Nephron (organoid): ENCODE data around the gene GOLGA8N.

Source experiments
- H3K27ac Mint-ChIP-seq, 3 experiments: 2 replicates each; pipeline ENCODE4 v1.8.0; 2020; ENCODE audit warnings: mixed read lengths in 3 of 3, mild to moderate bottlenecking in 2 of 3, moderate library complexity in 1 of 3
- H3K27me3 Mint-ChIP-seq: 2 replicates; pipeline ENCODE4 v1.8.0; 2021; ENCODE audit warnings: low read depth, mild to moderate bottlenecking, moderate library complexity, mixed read lengths
- H3K36me3 Mint-ChIP-seq: 2 replicates; pipeline ENCODE4 v1.8.0; 2020; ENCODE audit warnings: low read depth, mixed read lengths
- H3K4me1 Mint-ChIP-seq: 2 replicates; pipeline ENCODE4 v1.8.0; 2020; ENCODE audit warnings: mixed read lengths
- H3K4me3 Mint-ChIP-seq, 3 experiments: 2 replicates each; pipeline ENCODE4 v1.8.0; 2020; ENCODE audit warnings: mild to moderate bottlenecking in 3 of 3, mixed read lengths in 3 of 3, moderate library complexity in 2 of 3
- H3K9me3 Mint-ChIP-seq: 2 replicates; pipeline ENCODE4 v1.8.0; 2020; ENCODE audit warnings: mixed read lengths
- CTCF ChIP-seq, 3 experiments: fragments of 200-600 bp; sonication (generic); IDR thresholded peaks; one replicate each; pipeline ENCODE4 v1.5.0; 2021; ENCODE audit warnings: antibody characterized with exemption in 3 of 3; ENCODE audit not compliant: unreplicated experiment in 3 of 3

Gene GOLGA8N

GRCh38 chr15:32643907-32644445 lies 50.7 kb downstream of the GOLGA8N start:
- Mint-ChIP-seq H3K4me1 (peaks cover 35% of the 10 kb centered on the region), H3K9me3 (no peaks in the 10 kb centered on the region), H3K27ac (no peak overlapping the region), H3K4me3 (no peak overlapping the region), H3K36me3 (peaks cover 2% of the 10 kb centered on the region), H3K27me3 (peaks cover 6% of the 10 kb centered on the region)
- TF ChIP-seq CTCF (IDR thresholded peaks at IDR 0.05; ENCODE audit: unreplicated experiment in 3 of 3): no peak

- Mint-ChIP-seq H3K4me1 (peaks cover 32% of the 10 kb centered on the region), H3K27me3 (peaks cover 6% of the 10 kb centered on the region), H3K4me3 (no peak overlapping the region), H3K36me3 (no peaks in the 10 kb centered on the region), H3K9me3 (no peaks in the 10 kb centered on the region), H3K27ac (peak overlapping the region in 1 of 3 experiments; percentile 27)
- no peak for TF ChIP-seq CTCF (IDR thresholded peaks at IDR 0.05; ENCODE audit: unreplicated experiment in 3 of 3)
Observed at GRCh38 chr15:32646291-32646690, 53.0 kb downstream of the GOLGA8N start.

DNA sequence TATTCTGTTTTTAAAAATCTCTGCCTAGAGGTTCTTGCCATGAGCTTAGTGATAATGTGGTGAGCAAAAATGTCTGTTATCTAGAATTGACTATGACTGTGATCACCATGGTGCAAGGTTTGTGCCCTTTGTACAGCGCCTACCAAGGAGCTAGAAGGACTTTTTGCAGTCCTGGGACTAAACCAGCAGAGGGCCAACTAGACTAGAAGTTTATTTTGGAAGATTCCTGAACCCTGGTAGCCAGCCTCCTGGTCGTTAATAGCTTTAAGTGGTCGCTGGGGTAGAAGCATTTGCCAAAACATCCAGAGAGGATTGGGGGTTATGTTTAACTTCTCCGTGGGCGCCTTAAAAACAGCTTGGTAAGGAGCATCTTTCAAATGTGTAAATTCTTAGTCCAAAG lies 56.1 kb downstream of the GOLGA8N start:
- TF ChIP-seq CTCF (IDR thresholded peaks at IDR 0.05; ENCODE audit: unreplicated experiment in 3 of 3): peak; percentile 28 to 38 (median 28)
- H3K36me3 Mint-ChIP-seq: no peaks in the 10 kb centered on the region

GRCh38 chr15:32651229-32651837 lies 58.1 kb downstream of the GOLGA8N start:
- H3K36me3 Mint-ChIP-seq: no peaks in the 10 kb centered on the region

More for the DNA sequence above, 56.1 kb downstream of the GOLGA8N start:
- no peaks in the 10 kb centered on the region for H3K27me3 Mint-ChIP-seq
- H3K9me3 Mint-ChIP-seq: no peaks in the 10 kb centered on the region
- H3K27ac Mint-ChIP-seq: no peak overlapping the region
- peaks cover 19% of the 10 kb centered on the region for H3K4me1 Mint-ChIP-seq
- no peak overlapping the region for H3K4me3 Mint-ChIP-seq

DNA sequence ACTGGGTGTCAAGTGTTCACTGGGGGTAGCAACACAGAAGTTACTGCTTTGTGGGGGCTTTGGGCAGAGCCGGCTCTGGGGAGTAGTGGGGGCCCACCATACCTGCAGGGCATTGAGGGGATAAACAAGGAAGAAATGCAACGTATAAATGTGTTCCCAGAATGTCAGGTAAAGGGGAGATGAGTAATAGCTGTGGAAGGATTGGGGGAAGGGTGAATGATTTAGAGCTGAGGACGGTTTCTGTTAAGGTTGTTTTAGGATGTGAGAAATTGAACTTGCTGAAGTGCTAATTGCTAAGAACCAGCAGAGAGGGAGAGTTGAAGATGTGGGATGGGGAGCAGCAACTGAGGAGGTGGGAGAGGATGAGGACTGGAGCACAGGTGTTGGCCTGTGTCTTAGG lies 58.9 kb downstream of the GOLGA8N start:
- Mint-ChIP-seq H3K9me3 (no peaks in the 10 kb centered on the region), H3K4me3 (no peak overlapping the region), H3K27me3 (no peaks in the 10 kb centered on the region), H3K27ac (no peak overlapping the region), H3K4me1 (peaks cover 16% of the 10 kb centered on the region), H3K36me3 (no peaks in the 10 kb centered on the region)
- no peak for TF ChIP-seq CTCF (IDR thresholded peaks at IDR 0.05; ENCODE audit: unreplicated experiment in 3 of 3)

More at GRCh38 chr15:32651229-32651837, 58.1 kb downstream of the GOLGA8N start:
- H3K4me3 Mint-ChIP-seq: no peak overlapping the region
- no peak overlapping the region for H3K27ac Mint-ChIP-seq
- H3K4me1 Mint-ChIP-seq: peaks cover 16% of the 10 kb centered on the region
- no peaks in the 10 kb centered on the region for H3K9me3 Mint-ChIP-seq
- no peaks in the 10 kb centered on the region for H3K27me3 Mint-ChIP-seq
- TF ChIP-seq CTCF (IDR thresholded peaks at IDR 0.05; ENCODE audit: unreplicated experiment in 3 of 3): peak; percentile 83 to 86 (median 85)

- peaks cover 12% of the 10 kb centered on the region for H3K27me3 Mint-ChIP-seq
- peaks cover 15% of the 10 kb centered on the region for H3K4me1 Mint-ChIP-seq
- H3K9me3 Mint-ChIP-seq: no peaks in the 10 kb centered on the region
- no peak overlapping the region for H3K27ac Mint-ChIP-seq
- no peak for TF ChIP-seq CTCF (IDR thresholded peaks at IDR 0.05; ENCODE audit: unreplicated experiment in 3 of 3)
- no peaks in the 10 kb centered on the region for H3K36me3 Mint-ChIP-seq
- no peak overlapping the region for H3K4me3 Mint-ChIP-seq
Observed at GRCh38 chr15:32656091-32656490, 62.8 kb downstream of the GOLGA8N start.
